Measurements from ENCODE around the gene EIPR1.

EIPR1 gene

DNA sequence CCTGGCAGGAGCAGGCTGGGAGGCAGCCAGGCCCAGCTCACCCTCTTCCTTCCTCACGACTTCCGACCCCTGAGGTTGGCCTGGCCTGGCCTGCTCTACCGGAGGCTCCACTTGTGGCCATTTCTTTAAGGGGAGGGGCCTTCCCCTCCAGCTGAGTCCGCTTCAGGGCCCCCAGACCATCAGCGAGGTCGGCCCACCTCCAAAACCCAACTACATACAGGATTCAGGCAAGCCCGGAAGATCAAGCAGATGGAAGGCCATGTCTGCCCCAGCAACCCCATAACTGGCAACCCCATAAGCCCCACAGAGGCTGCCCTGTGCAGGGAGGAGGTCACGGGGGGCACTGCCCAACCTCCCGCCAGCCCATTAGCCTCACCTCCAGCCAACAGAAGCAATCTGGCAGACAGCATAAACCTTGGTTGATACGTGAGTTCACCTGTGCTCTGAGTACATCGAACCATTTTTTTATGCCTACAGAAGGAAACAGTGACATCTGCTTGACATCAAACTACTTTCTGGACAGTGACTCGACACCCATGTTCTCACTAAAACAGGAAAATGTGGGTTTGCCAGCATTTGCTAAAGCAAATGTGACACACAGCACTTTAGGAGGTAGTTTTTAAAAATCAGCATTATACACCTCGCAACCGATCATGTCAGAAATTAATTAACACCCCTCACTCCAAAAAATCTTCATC is 98.9 kb downstream of the EIPR1 start:
- no peaks in the 10 kb centered on the region for H3K9me2 ChIP-seq (replicated peaks; ENCODE audit: insufficient read depth, low read length)
- no peaks in the 10 kb centered on the region for H3K9me3 ChIP-seq (ENCODE audit: insufficient read depth, low read length)
- no peak overlapping the region for H3K4me2 ChIP-seq (ENCODE audit: low read depth, low read length, poor library complexity, severe bottlenecking)
- H3K36me3 ChIP-seq (ENCODE audit: low read length): peaks cover 11% of the 10 kb centered on the region; the same call in 1 of the 2 replicates
- H2AFZ ChIP-seq (ENCODE audit: low read depth, low read length, severe bottlenecking): no peak overlapping the region
- TF ChIP-seq EZH2phosphoT487 (conservative IDR thresholded peaks at IDR 0.05; ENCODE audit: low read length) (no peak), CTCF (IDR thresholded peaks at IDR 0.05; ENCODE audit: insufficient read depth, low read length, poor library complexity, severe bottlenecking) (no peak)
- no peaks in the 10 kb centered on the region for H3K27me3 ChIP-seq (ENCODE audit: low read length)
- no peaks in the 10 kb centered on the region for H4K20me1 ChIP-seq (ENCODE audit: low read depth, low read length)
- H3K27ac ChIP-seq (ENCODE audit: low read depth, low read length): no peak overlapping the region
- H3K79me2 ChIP-seq (ENCODE audit: insufficient read depth, low read length): peaks cover 5% of the 10 kb centered on the region; the same call in 1 of the 2 replicates
- no peak overlapping the region for H3K4me3 ChIP-seq (ENCODE audit: insufficient read depth, low read length, poor library complexity, severe bottlenecking)
- no peaks in the 10 kb centered on the region for H3F3A ChIP-seq (ENCODE audit: insufficient read depth)
- H3K9ac ChIP-seq (ENCODE audit: low read length): no peak overlapping the region

DNA sequence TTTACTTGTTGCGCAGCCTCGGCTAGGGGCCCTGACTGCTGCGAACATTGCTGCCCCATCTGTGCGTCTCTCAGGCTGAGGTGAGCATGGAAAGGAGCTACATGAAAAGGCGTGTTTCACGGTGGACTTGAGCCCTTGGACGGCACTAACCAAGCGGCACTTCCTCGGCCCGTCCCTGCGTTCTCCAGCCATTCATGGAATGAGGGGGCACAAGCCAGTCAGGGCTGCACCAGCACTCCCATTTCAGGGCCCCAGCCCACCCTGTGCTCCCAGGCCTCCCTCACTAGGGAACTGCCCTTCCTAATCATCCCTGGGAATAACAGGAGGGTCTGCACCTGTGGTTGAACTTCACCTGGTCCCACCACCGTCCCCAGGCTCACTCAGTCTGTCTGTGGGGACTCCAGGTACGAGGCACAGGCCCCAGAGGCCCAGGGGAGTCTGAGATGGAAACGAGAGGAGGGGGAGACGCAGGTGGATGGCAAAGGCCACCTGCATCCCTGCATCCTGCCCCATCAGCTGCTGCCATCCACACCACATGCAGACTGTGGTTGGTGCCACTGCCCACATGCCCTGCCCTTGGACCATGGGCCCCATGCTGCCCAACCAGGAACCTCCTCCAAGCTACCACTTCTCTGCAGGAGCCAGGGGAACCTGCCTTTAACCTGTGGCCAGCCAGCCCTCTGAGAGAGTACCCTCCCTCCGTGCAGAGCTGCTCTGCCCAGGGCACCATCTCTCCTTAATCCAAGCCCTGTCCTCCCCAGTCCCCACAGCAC is 99.7 kb downstream of the EIPR1 start:
- Histone ChIP-seq H3K4me2 (ENCODE audit: low read depth, low read length, poor library complexity, severe bottlenecking) (no peak overlapping the region), H3K27ac (ENCODE audit: low read depth, low read length) (no peak overlapping the region), H3K36me3 (ENCODE audit: low read length) (peaks cover 11% of the 10 kb centered on the region; the same call in 1 of the 2 replicates), H3K9ac (ENCODE audit: low read length) (no peak overlapping the region), H3K9me3 (ENCODE audit: insufficient read depth, low read length) (no peaks in the 10 kb centered on the region), H3K9me2 (replicated peaks; ENCODE audit: insufficient read depth, low read length) (no peaks in the 10 kb centered on the region), H4K20me1 (ENCODE audit: low read depth, low read length) (no peaks in the 10 kb centered on the region), H3F3A (ENCODE audit: insufficient read depth) (no peaks in the 10 kb centered on the region), H2AFZ (ENCODE audit: low read depth, low read length, severe bottlenecking) (no peak overlapping the region), H3K4me3 (ENCODE audit: insufficient read depth, low read length, poor library complexity, severe bottlenecking) (no peak overlapping the region), H3K79me2 (ENCODE audit: insufficient read depth, low read length) (peaks cover 11% of the 10 kb centered on the region), H3K27me3 (ENCODE audit: low read length) (no peaks in the 10 kb centered on the region)
- TF ChIP-seq EZH2phosphoT487 (conservative IDR thresholded peaks at IDR 0.05; ENCODE audit: low read length) (no peak), CTCF (IDR thresholded peaks at IDR 0.05; ENCODE audit: insufficient read depth, low read length, poor library complexity, severe bottlenecking) (no peak)

- Histone ChIP-seq H3K27me3 (ENCODE audit: low read length) (no peaks in the 10 kb centered on the region), H2AFZ (ENCODE audit: low read depth, low read length, severe bottlenecking) (no peak overlapping the region), H3K9me3 (ENCODE audit: insufficient read depth, low read length) (no peaks in the 10 kb centered on the region), H3K27ac (ENCODE audit: low read depth, low read length) (no peak overlapping the region), H4K20me1 (ENCODE audit: low read depth, low read length) (no peaks in the 10 kb centered on the region), H3K4me3 (ENCODE audit: insufficient read depth, low read length, poor library complexity, severe bottlenecking) (no peak overlapping the region), H3K36me3 (ENCODE audit: low read length) (peaks cover 11% of the 10 kb centered on the region; the same call in 1 of the 2 replicates), H3K9me2 (replicated peaks; ENCODE audit: insufficient read depth, low read length) (no peaks in the 10 kb centered on the region), H3K4me2 (ENCODE audit: low read depth, low read length, poor library complexity, severe bottlenecking) (no peak overlapping the region), H3K9ac (ENCODE audit: low read length) (no peak overlapping the region), H3F3A (ENCODE audit: insufficient read depth) (no peaks in the 10 kb centered on the region), H3K79me2 (ENCODE audit: insufficient read depth, low read length) (peaks cover 18% of the 10 kb centered on the region)
- TF ChIP-seq CTCF (IDR thresholded peaks at IDR 0.05; ENCODE audit: insufficient read depth, low read length, poor library complexity, severe bottlenecking): no peak
- no peak for TF ChIP-seq EZH2phosphoT487 (conservative IDR thresholded peaks at IDR 0.05; ENCODE audit: low read length)
Observed at GRCh38 chr2:3277050-3277747, 100.4 kb downstream of the EIPR1 start.
